Neural cell (in vitro differentiated cells): Measurements from ENCODE around the gene MAPK11.

Source experiments
- SMC3 ChIP-seq: fragments of 450-650 bp; conservative IDR thresholded peaks from 2 replicates; pipeline ENCODE4 v1.6.1; 2014; ENCODE audit warnings: antibody characterized with exemption, mild to moderate bottlenecking, moderate library complexity; ENCODE audit not compliant: poor library complexity
- TF ChIP-seq, protein P1 (sequence below): fragments of 450-650 bp; IDR thresholded peaks from 2 replicates; pipeline ENCODE4 v1.5.1; 2014; ENCODE audit warnings: antibody characterized with exemption, mild to moderate bottlenecking, moderate library complexity; ENCODE audit not compliant: poor library complexity, severe bottlenecking

GRCh38 chr22:50249341-50250248, 20.6 kb downstream of the MAPK11 start:
- TF ChIP-seq, protein P1, sequence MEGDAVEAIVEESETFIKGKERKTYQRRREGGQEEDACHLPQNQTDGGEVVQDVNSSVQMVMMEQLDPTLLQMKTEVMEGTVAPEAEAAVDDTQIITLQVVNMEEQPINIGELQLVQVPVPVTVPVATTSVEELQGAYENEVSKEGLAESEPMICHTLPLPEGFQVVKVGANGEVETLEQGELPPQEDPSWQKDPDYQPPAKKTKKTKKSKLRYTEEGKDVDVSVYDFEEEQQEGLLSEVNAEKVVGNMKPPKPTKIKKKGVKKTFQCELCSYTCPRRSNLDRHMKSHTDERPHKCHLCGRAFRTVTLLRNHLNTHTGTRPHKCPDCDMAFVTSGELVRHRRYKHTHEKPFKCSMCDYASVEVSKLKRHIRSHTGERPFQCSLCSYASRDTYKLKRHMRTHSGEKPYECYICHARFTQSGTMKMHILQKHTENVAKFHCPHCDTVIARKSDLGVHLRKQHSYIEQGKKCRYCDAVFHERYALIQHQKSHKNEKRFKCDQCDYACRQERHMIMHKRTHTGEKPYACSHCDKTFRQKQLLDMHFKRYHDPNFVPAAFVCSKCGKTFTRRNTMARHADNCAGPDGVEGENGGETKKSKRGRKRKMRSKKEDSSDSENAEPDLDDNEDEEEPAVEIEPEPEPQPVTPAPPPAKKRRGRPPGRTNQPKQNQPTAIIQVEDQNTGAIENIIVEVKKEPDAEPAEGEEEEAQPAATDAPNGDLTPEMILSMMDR: no peak
- TF ChIP-seq SMC3: no peak
